ENCODE data around the gene EIF5A. TPM values are rescaled to one million over a fixed set of nuclear protein-coding genes. Genes with fewer than 3 reads are reported as not detected.
A peak's percentile ranks its signal among the peaks of the same experiment; 100 is the strongest.

The EIF5A gene
- total RNA-seq, 1 experiment from 2014 or later = 1,142 TPM

DNA sequence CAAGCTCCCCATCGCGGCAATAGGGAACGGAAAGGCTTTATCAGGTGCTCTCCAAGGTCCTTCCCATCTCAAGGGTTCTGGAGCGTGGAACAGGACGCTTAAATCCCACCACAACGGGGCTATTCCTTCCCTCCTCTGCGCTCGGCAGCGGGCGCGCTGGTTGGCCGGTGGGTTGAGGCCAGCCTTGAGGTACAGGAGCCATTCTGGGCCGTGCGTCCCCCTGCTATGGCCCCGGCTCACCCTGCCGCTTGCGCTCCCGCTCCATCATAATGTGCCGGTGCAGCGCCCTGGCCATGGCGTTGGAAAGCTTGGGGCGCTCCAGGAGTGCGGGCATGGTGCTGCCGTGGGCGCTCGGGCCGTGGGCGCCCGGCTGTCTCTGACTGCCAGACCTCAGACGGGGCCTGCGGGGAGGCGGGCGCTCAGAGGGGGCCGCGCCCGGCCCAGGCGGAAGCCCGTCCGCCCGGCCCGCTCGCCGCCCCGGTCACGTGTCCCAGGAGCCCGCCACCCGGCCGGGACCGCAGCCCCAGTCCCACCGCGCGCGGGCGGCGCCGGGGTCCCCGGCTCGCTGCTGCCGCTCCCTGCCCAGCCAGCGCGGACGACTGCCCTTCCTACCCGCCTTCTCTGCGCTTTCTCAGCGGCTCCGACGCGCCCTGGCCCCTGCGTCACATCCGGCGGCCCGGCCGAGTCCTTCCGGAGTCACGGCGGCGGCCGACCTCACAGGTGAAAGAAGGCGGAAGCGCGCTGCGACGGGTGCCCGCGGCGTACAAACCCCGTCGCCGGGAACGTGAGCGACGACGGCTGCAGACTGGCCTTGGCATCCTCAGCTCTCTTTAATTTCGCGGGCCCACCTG lies 7.5 kb downstream of the EIF5A start, which contains the start of gene GPS2:
Gene GPS2 (minus strand): TSS at position 642 of the 851 bp plus-strand sequence. CDS start 308 bp downstream, at position 334.
- intact Hi-C loops (cut with micrococcal nuclease) = no loop called here
- no peaks in the 10 kb centered on the region for H3K27me3 Mint-ChIP-seq (ENCODE audit: insufficient read depth, unreplicated experiment)
- H3K4me1 Mint-ChIP-seq (ENCODE audit: insufficient read depth, unreplicated experiment) = peaks cover 36% of the 10 kb centered on the region
- no peaks in the 10 kb centered on the region for H3K9me3 Mint-ChIP-seq (ENCODE audit: unreplicated experiment)
- no TSS peak for BruUV-seq (replicated peaks)
- H3K36me3 Mint-ChIP-seq (ENCODE audit: insufficient read depth, unreplicated experiment) = peaks cover 90% of the 10 kb centered on the region
- DNase-seq (ENCODE audit: unreplicated experiment) = peak; percentile 86
- H3K27ac Mint-ChIP-seq (ENCODE audit: low read depth, unreplicated experiment) = peak within 1 kb of the TSS; percentile 84
- ChIA-PET POLR2A (interaction anchor here (0.6 to 4.0 kb wide), 26 partner anchors 10 to 526 kb away, joined by 3 to 41 read pairs (median 5); partner anchors contain the start of genes ACADVL, DLG4, DVL2 and GABARAP), CTCF (interaction anchor here (0.6 to 1.2 kb wide), 3 partner anchors 10 to 92 kb away, joined by 3 to 4 read pairs (median 3); no protein-coding TSS in a partner anchor)
- TF ChIP-seq CTCF (IDR thresholded peaks at IDR 0.05; ENCODE audit: unreplicated experiment) = no peak
- H3K4me3 Mint-ChIP-seq (ENCODE audit: unreplicated experiment) = peak within 1 kb of the TSS; percentile 85

- CTCF ChIA-PET = interaction anchor here (0.6 to 0.8 kb wide), 3 partner anchors 19 to 270 kb away, joined by 3 read pairs; no protein-coding TSS in a partner anchor
- peak overlapping the region; percentile 84 for H3K27ac Mint-ChIP-seq (ENCODE audit: low read depth, unreplicated experiment)
- POLR2A ChIA-PET = interaction anchor here (0.6 to 4.0 kb wide), 23 partner anchors 10 to 526 kb away, joined by 3 to 41 read pairs (median 4); partner anchors contain the start of genes DVL2, GABARAP, KCTD11 and NEURL4
Measured at GRCh38 chr17:7315570-7316235, 8.3 kb downstream of the EIF5A start.

GRCh38 chr17:7317161-7317803 lies 9.9 kb downstream of the EIF5A start:
- ChIA-PET POLR2A (interaction anchor here (0.9 to 1.4 kb wide), 2 partner anchors 12 to 34 kb away, joined by 3 to 4 read pairs; partner anchors contain the start of gene NEURL4), CTCF (interaction anchor here (0.6 to 1.8 kb wide), 3 partner anchors 10 to 243 kb away, joined by 3 read pairs; no protein-coding TSS in a partner anchor)
- H3K36me3 Mint-ChIP-seq (ENCODE audit: insufficient read depth, unreplicated experiment) = peaks cover 88% of the 10 kb centered on the region
- H3K4me3 Mint-ChIP-seq (ENCODE audit: unreplicated experiment) = peak overlapping the region; percentile 27
- no peaks in the 10 kb centered on the region for H3K27me3 Mint-ChIP-seq (ENCODE audit: insufficient read depth, unreplicated experiment)
- no peaks in the 10 kb centered on the region for H3K9me3 Mint-ChIP-seq (ENCODE audit: unreplicated experiment)
- no TSS peak for BruUV-seq (replicated peaks)
- no peak overlapping the region for H3K27ac Mint-ChIP-seq (ENCODE audit: low read depth, unreplicated experiment)
- TF ChIP-seq CTCF (IDR thresholded peaks at IDR 0.05; ENCODE audit: unreplicated experiment) = no peak
- peaks cover 17% of the 10 kb centered on the region for H3K4me1 Mint-ChIP-seq (ENCODE audit: insufficient read depth, unreplicated experiment)
- DNase-seq (ENCODE audit: unreplicated experiment) = no peak
- intact Hi-C loops (cut with micrococcal nuclease) = no loop called here

More at GRCh38 chr17:7315570-7316235, 8.3 kb downstream of the EIF5A start:
- Mint-ChIP-seq H3K9me3 (ENCODE audit: unreplicated experiment) (no peaks in the 10 kb centered on the region), H3K4me1 (ENCODE audit: insufficient read depth, unreplicated experiment) (peaks cover 29% of the 10 kb centered on the region), H3K36me3 (ENCODE audit: insufficient read depth, unreplicated experiment) (peaks cover 90% of the 10 kb centered on the region), H3K4me3 (ENCODE audit: unreplicated experiment) (peak overlapping the region; percentile 85), H3K27me3 (ENCODE audit: insufficient read depth, unreplicated experiment) (no peaks in the 10 kb centered on the region)
- BruUV-seq (replicated peaks) = no TSS peak
- intact Hi-C loops (cut with micrococcal nuclease) = no loop called here
- DNase-seq (ENCODE audit: unreplicated experiment) = no peak
- TF ChIP-seq CTCF (IDR thresholded peaks at IDR 0.05; ENCODE audit: unreplicated experiment) = no peak

All from MCF 10A (cell line).